ENCODE measurements around the gene ENDOD1.

The ENDOD1 gene

GRCh38 chr11:95076981-95077380, 12.7 kb upstream of the ENDOD1 start:
- TF ChIP-seq ZFX (IDR thresholded peaks at IDR 0.05) (no peak), CTCF (conservative IDR thresholded peaks at IDR 0.05) (no peak)
- peak overlapping the region; percentile 44; the same call in 1 of the 2 replicates for H3K27ac ChIP-seq

GRCh38 chr11:95078526-95078925, 11.1 kb upstream of the ENDOD1 start:
- peak overlapping the region; percentile 44 for H3K27ac ChIP-seq
- TF ChIP-seq CTCF (conservative IDR thresholded peaks at IDR 0.05) (no peak), ZFX (IDR thresholded peaks at IDR 0.05) (no peak)

- no peak overlapping the region for H3K27ac ChIP-seq
- TF ChIP-seq CTCF (conservative IDR thresholded peaks at IDR 0.05) (no peak), ZFX (IDR thresholded peaks at IDR 0.05) (no peak)
Measured at GRCh38 chr11:95081010-95081409, 8.6 kb upstream of the ENDOD1 start.

GRCh38 chr11:95081412-95081811, 8.2 kb upstream of the ENDOD1 start:
- peak overlapping the region; percentile 12; the same call in 1 of the 2 replicates for H3K27ac ChIP-seq

GRCh38 chr11:95082576-95083001, 7.1 kb upstream of the ENDOD1 start:
- TF ChIP-seq ZFX (IDR thresholded peaks at IDR 0.05) (no peak), CTCF (conservative IDR thresholded peaks at IDR 0.05) (no peak)
- no peak overlapping the region for H3K27ac ChIP-seq

More at GRCh38 chr11:95081412-95081811, 8.2 kb upstream of the ENDOD1 start:
- TF ChIP-seq CTCF (conservative IDR thresholded peaks at IDR 0.05) (no peak), ZFX (IDR thresholded peaks at IDR 0.05) (no peak)

- H3K27ac ChIP-seq = no peak overlapping the region; the same call in 1 of the 2 replicates
- TF ChIP-seq ZFX (IDR thresholded peaks at IDR 0.05) (no peak), CTCF (conservative IDR thresholded peaks at IDR 0.05) (no peak)
Measured at GRCh38 chr11:95084509-95084908, 5.1 kb upstream of the ENDOD1 start.

- H3K27ac ChIP-seq = peak overlapping the region; percentile 88
- no peak for TF ChIP-seq CTCF (conservative IDR thresholded peaks at IDR 0.05)
- TF ChIP-seq ZFX (IDR thresholded peaks at IDR 0.05) = no peak
Measured at GRCh38 chr11:95085117-95085816, 4.4 kb upstream of the ENDOD1 start.
